Measurements from ENCODE around the gene PEX11A. TPM values are rescaled to one million over a fixed set of nuclear protein-coding genes. Genes with fewer than 3 reads are reported as not detected.

Gene PEX11A
- total and polyA plus RNA-seq, 8 donors: 2.3 to 11.2 (median 6.8) TPM; not detected in 1

DNA sequence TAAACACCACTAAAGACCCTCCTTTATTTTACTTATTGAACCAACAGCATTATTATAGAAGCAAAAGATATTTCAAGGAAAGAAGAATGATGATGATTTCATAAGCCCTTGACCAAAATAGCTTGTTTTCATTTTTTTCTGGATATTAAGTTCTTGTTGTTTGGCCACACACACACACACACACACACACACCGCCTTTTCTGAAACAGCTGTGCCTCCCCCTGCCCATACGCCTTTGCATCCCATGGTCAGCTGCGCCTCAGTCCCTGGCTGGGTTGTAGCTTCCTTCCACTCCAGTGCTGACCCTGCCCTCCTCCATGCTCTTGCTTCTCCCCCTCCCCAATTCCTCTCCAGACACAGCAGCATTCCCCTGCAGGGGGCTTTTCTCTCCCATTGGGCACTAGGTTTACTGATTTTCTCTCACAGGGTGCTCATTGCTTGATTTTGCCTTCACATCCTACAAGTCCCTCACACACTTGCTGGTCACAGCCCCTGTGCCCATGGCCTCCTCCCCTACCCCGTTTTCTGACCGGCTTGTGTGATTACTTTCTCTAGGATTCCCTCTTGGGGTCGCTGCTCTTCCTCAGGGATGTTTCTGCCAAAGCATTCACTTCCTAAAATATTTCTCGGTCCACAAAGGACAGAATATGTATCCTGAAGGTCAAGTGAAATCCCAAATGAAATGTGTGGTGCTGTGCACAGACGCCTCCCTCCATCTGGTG, 42.1 kb upstream of the PEX11A start:
- Histone ChIP-seq H3K4me3 (no peak overlapping the region), H3K9me3 (no peaks in the 10 kb centered on the region), H3K36me3 (no peaks in the 10 kb centered on the region), H3K27ac (no peak overlapping the region), H3K4me1 (no peaks in the 10 kb centered on the region), H3K27me3 (peaks cover 0 to 25% (median 0%) of the 10 kb centered on the region in 3 donors)
- no peak for DNase-seq
- 55 to 66% (median 58%) methylated on average over 8 of the region's 8 CpGs for WGBS, 5 donors
- TF ChIP-seq CTCF (IDR thresholded peaks at IDR 0.05) (no peak), POLR2AphosphoS5 (IDR thresholded peaks at IDR 0.05) (no peak), POLR2A (IDR thresholded peaks at IDR 0.05) (no peak), EP300 (IDR thresholded peaks at IDR 0.05) (no peak)
- intact Hi-C loops (cut with DNase I; ENCODE audit: low total_unique reads): no loop called here

DNA sequence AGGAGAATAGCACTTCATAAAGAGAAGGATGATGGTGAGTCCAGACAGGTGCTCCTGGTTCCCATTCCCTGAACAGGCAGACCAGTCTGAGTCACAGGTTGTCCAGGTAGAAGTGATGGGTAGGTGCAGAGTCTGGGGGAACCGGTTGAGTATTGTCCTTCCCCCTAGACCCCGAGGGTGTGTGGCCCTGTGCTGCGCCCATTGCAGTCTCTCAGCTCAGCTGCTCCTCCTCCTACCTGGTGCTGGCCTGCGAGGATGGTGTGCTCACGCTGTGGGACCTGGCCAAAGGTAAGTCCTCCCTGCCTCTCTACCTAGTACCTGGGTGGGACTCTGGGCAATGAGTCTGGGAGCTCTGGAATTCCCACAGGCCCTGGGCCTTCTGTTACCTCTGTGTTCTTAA, 40.7 kb upstream of the PEX11A start:
- 77 to 91% (median 82%) methylated on average over 3 to 5 of the region's 5 CpGs for WGBS, 5 donors
- intact Hi-C loops (cut with DNase I; ENCODE audit: low total_unique reads): no loop called here
- DNase-seq: no peak
- Histone ChIP-seq H3K4me3 (no peak overlapping the region), H3K9me3 (no peaks in the 10 kb centered on the region), H3K27ac (no peak overlapping the region), H3K36me3 (no peaks in the 10 kb centered on the region), H3K27me3 (peaks cover 0 to 19% (median 0%) of the 10 kb centered on the region in 3 donors), H3K4me1 (no peaks in the 10 kb centered on the region)
- TF ChIP-seq CTCF (IDR thresholded peaks at IDR 0.05) (no peak), POLR2A (IDR thresholded peaks at IDR 0.05) (no peak), EP300 (IDR thresholded peaks at IDR 0.05) (no peak), POLR2AphosphoS5 (IDR thresholded peaks at IDR 0.05) (no peak)

GRCh38 chr15:89728254-89728653, 37.7 kb upstream of the PEX11A start:
- TF ChIP-seq CTCF (IDR thresholded peaks at IDR 0.05) (no peak), POLR2A (IDR thresholded peaks at IDR 0.05) (no peak), POLR2AphosphoS5 (IDR thresholded peaks at IDR 0.05) (peak; percentile 31 to 49 (median 36)), EP300 (IDR thresholded peaks at IDR 0.05) (peak; percentile 40)
- H3K36me3 ChIP-seq: no peaks in the 10 kb centered on the region
- no peak overlapping the region for H3K4me3 ChIP-seq
- WGBS, 5 donors: 25 to 52% (median 37%) methylated on average over 2 of the region's 2 CpGs
- H3K27ac ChIP-seq: peak overlapping the region in 1 of 5 donors; percentile 53
- H3K4me1 ChIP-seq: no peaks in the 10 kb centered on the region
- peaks cover 0 to 8% (median 0%) of the 10 kb centered on the region in 3 donors for H3K27me3 ChIP-seq
- DNase-seq: no peak
- intact Hi-C loops (cut with DNase I; ENCODE audit: low total_unique reads): no loop called here
- H3K9me3 ChIP-seq: peaks cover 0 to 5% (median 0%) of the 10 kb centered on the region in 4 donors

DNA sequence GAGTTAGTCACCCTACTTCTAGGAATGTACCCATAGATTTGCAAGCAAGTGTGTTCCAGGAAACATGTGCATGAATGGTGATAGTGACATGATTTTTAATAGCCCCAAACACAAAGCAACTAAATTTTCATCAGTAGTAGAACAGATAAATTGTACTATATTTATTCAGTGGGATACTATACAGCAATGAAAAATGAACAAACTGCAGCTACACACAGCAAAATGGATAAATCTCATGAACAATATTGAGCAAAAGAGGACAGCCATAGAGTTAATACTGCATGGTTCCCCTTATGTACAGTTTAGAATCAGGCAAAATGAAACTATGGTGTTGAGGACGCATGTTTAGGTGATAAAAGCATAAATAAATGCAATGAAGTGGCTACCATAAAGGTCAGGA, 34.5 kb upstream of the PEX11A start:
- Histone ChIP-seq H3K36me3 (no peaks in the 10 kb centered on the region), H3K4me3 (no peak overlapping the region), H3K9me3 (peaks cover 0 to 5% (median 0%) of the 10 kb centered on the region in 4 donors), H3K27me3 (peaks cover 0 to 7% (median 0%) of the 10 kb centered on the region in 3 donors), H3K4me1 (no peaks in the 10 kb centered on the region), H3K27ac (no peak overlapping the region)
- TF ChIP-seq POLR2A (IDR thresholded peaks at IDR 0.05): no peak
- TF ChIP-seq EP300 (IDR thresholded peaks at IDR 0.05): no peak
- no peak for TF ChIP-seq POLR2AphosphoS5 (IDR thresholded peaks at IDR 0.05)
- no peak for TF ChIP-seq CTCF (IDR thresholded peaks at IDR 0.05)
- WGBS, 5 donors: 87 to 95% (median 89%) methylated on average over 1 of the region's 1 CpG
- intact Hi-C loops (cut with DNase I; ENCODE audit: low total_unique reads): no loop called here
- DNase-seq: no peak
